Stomach (tissue), 9 donors: ENCODE data around the gene DEFB114. TPM values are rescaled to one million over a fixed set of nuclear protein-coding genes. Genes with fewer than 3 reads are reported as not detected.
"Not testable (repeated sequence)": the region's sequence is repeated elsewhere in the genome, so short reads cannot be mapped to it uniquely, and the experiment has no call there.

Experiments used
- DNase-seq, 2 donors: peaks; one replicate each; pipeline versions ENCODE4 v3.0.0 to v3.0.0-alpha.2; 2013 to 2019
- H3K27ac ChIP-seq, 5 donors: fragments of 200-600 bp in 4 of 5; sonication (generic) in 4 of 5; one replicate each; pipeline ENCODE4 v1.5.1; 2013 to 2019; ENCODE audit warnings: mild to moderate bottlenecking in 1 of 5, moderate library complexity in 1 of 5
- H3K27me3 ChIP-seq, 3 donors: fragments of 200-600 bp; sonication (generic); one replicate each; pipeline ENCODE4 v1.5.1; 2017 to 2019; ENCODE audit warnings: mixed run types in 1 of 3
- H3K36me3 ChIP-seq, 4 donors: fragments of 200-600 bp; sonication (generic); 1 replicate in 3 of 4; 2 replicates in 1 of 4; pipeline ENCODE4 v1.5.1; 2016 to 2019
- H3K4me1 ChIP-seq, 4 donors: fragments of 200-600 bp; sonication (generic); one replicate each; pipeline ENCODE4 v1.5.1; 2016 to 2019
- H3K4me3 ChIP-seq, 4 donors: fragments of 200-600 bp; sonication (generic) in 3 of 4; one replicate each; pipeline ENCODE4 v1.5.1; 2016 to 2019; ENCODE audit warnings: mild to moderate bottlenecking in 1 of 4
- H3K9me3 ChIP-seq, 4 donors: fragments of 200-600 bp; sonication (generic); one replicate each; pipeline ENCODE4 v1.5.1; 2016 to 2019
- EP300 ChIP-seq: sonication (generic); formaldehyde crosslinking; IDR thresholded peaks from one replicate; pipeline ENCODE4 v1.6.1; 2017; ENCODE audit warnings: antibody characterized with exemption
- POLR2A ChIP-seq, 4 donors: fragments of 450-650 bp; IDR thresholded peaks; one replicate each; pipeline ENCODE4 v1.6.1; 2016; ENCODE audit warnings: antibody characterized with exemption in 4 of 4, control low read depth in 2 of 4, mild to moderate bottlenecking in 1 of 4, moderate library complexity in 1 of 4
- POLR2AphosphoS5 ChIP-seq, 3 donors: sonication (generic); formaldehyde crosslinking; IDR thresholded peaks; one replicate each; pipeline ENCODE4 v1.6.1; 2016; ENCODE audit warnings: antibody characterized with exemption in 3 of 3
- WGBS, 5 donors: extraction: QIAGEN DNeasy Blood & Tissue Kit in 3 of 5; methylation state at CpG; one replicate each; pipeline versions ENCODE4 v1.1.5 to v1.1.7; 2013 to 2018; 5-methylcytosine and 5-hydroxymethylcytosine counted together
- intact Hi-C: fragments of 100-400 bp; cut with DNase I; formaldehyde crosslinking; loops from one replicate; pipeline ENCODE4 v1.15.1; 2023; ENCODE audit warnings: low total_unique reads
- polyA plus RNA-seq, 3 donors: library from polyadenylated mRNA; stranded (reverse); fragments of 200-250 nt; gene quantifications; one replicate each; pipeline ENCODE4 v1.2.3, GENCODE V29; 2013
- total RNA-seq, 5 donors: library from RNA; depleted of rRNA; stranded (reverse); fragments of >200 nt; gene quantifications; one replicate each; pipeline versions ENCODE4 v1.1.0 to v1.2.3, GENCODE V29; 2014 to 2016
- TF ChIP-seq, protein P1 (sequence below), 7 experiments: fragments of 450-650 bp in 4 of 7; fragments of 200-600 bp in 3 of 7; sonication (generic) in 3 of 7; IDR thresholded peaks; one replicate each; pipeline ENCODE4 v1.5.1; 2016 to 2019; ENCODE audit warnings: antibody characterized with exemption in 7 of 7, control low read depth in 2 of 7, mild to moderate bottlenecking in 1 of 7
- donor health status: healthy with polysubstance abuse.
- donor health status: Bipolar disorder and iron deficiency.
- donor health status: healthy.

The DEFB114 gene
- total and polyA plus RNA-seq, 8 donors = not detected

DNA sequence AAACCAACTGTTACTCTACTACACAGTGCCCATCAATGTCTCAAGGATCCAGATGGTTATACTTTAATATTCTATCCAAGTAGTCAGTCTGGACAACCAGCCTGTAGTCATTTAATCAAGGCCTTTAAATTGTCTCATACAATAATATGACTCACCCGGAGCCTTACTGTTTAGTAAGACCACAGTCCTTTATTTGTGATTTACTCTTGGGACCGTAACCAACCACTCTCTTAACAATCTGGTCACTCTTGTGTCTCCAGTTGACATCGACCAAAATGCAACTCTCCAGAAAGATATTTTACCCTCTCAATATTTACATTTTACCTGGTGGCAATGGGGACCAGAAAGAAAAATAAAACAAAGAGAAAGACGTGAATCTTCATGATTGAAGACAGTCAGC is 14.9 kb downstream of the DEFB114 start:
- H3K4me3 ChIP-seq = no peak overlapping the region
- H3K9me3 ChIP-seq = peaks cover 0 to 8% (median 0%) of the 10 kb centered on the region in 4 donors
- TF ChIP-seq, protein P1, sequence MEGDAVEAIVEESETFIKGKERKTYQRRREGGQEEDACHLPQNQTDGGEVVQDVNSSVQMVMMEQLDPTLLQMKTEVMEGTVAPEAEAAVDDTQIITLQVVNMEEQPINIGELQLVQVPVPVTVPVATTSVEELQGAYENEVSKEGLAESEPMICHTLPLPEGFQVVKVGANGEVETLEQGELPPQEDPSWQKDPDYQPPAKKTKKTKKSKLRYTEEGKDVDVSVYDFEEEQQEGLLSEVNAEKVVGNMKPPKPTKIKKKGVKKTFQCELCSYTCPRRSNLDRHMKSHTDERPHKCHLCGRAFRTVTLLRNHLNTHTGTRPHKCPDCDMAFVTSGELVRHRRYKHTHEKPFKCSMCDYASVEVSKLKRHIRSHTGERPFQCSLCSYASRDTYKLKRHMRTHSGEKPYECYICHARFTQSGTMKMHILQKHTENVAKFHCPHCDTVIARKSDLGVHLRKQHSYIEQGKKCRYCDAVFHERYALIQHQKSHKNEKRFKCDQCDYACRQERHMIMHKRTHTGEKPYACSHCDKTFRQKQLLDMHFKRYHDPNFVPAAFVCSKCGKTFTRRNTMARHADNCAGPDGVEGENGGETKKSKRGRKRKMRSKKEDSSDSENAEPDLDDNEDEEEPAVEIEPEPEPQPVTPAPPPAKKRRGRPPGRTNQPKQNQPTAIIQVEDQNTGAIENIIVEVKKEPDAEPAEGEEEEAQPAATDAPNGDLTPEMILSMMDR (IDR thresholded peaks at IDR 0.05) = no peak
- TF ChIP-seq POLR2AphosphoS5 (IDR thresholded peaks at IDR 0.05) = no peak
- TF ChIP-seq EP300 = no peak
- TF ChIP-seq POLR2A (IDR thresholded peaks at IDR 0.05) = no peak
- H3K27me3 ChIP-seq = no peaks in the 10 kb centered on the region
- no peak for DNase-seq
- 77 to 87% (median 83%) methylated on average over 4 of the region's 4 CpGs for WGBS, 5 donors
- intact Hi-C loops = no loop called here
- H3K36me3 ChIP-seq = no peaks in the 10 kb centered on the region
- no peaks in the 10 kb centered on the region for H3K4me1 ChIP-seq
- H3K27ac ChIP-seq = no peak overlapping the region

DNA sequence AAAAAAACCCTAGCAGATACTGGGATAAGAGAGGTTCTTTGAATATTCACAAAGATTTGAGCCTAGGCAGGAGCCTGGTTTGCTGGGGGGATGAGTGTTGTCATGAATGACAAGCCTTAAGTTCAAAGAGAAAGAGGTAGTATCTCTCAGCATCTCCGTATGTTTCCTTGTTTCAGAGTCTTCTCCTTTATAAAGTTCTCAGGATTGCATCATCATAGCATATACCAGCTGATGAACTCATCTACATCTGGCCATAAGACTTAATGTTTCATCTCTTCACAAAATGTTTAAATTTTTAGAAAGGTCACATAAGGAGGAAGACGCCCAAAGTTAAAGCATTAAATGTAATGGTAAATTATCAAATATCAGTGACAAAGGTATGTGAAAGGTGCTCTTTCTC is 17.1 kb downstream of the DEFB114 start:
- WGBS, 5 donors = 60 to 86% (median 85%) methylated on average over 2 of the region's 2 CpGs
- DNase-seq = no peak
- intact Hi-C loops = no loop called here
- Histone ChIP-seq H3K36me3 (no peaks in the 10 kb centered on the region), H3K9me3 (peaks cover 0 to 12% (median 0%) of the 10 kb centered on the region in 4 donors), H3K4me3 (no peak overlapping the region), H3K4me1 (no peaks in the 10 kb centered on the region), H3K27ac (no peak overlapping the region), H3K27me3 (no peaks in the 10 kb centered on the region)
- TF ChIP-seq, protein P1 (IDR thresholded peaks at IDR 0.05) = no peak
- TF ChIP-seq POLR2A (IDR thresholded peaks at IDR 0.05) (no peak), POLR2AphosphoS5 (IDR thresholded peaks at IDR 0.05) (no peak), EP300 (no peak)

DNA sequence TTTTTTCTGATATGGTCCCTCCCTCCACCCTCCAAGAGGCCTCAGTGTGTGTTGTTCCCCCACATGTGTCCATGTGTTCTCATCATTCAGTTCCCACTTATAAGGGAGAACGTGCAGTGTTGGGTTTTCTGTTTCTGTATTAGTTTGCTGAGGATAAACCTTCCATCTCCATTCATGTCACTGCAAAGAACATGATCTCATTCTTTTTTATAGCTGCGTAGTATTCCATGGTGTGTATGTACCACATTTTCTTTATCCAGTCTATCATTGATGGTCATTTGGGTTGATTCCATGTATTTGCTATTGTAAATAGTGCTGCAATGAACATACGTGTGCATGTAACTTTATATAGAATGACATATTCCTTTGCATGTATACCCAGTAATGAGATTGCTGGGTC is 19.9 kb downstream of the DEFB114 start:
- intact Hi-C loops, H3K4me1 ChIP-seq, H3K36me3 ChIP-seq, H3K4me3 ChIP-seq, DNase-seq, H3K27ac ChIP-seq, H3K27me3 ChIP-seq: not testable (repeated sequence)
- H3K9me3 ChIP-seq = peaks cover 0 to 12% (median 0%) of the 10 kb centered on the region in 4 donors
- WGBS, 5 donors = 82 to 93% (median 92%) methylated on average over 3 of the region's 3 CpGs

DNA sequence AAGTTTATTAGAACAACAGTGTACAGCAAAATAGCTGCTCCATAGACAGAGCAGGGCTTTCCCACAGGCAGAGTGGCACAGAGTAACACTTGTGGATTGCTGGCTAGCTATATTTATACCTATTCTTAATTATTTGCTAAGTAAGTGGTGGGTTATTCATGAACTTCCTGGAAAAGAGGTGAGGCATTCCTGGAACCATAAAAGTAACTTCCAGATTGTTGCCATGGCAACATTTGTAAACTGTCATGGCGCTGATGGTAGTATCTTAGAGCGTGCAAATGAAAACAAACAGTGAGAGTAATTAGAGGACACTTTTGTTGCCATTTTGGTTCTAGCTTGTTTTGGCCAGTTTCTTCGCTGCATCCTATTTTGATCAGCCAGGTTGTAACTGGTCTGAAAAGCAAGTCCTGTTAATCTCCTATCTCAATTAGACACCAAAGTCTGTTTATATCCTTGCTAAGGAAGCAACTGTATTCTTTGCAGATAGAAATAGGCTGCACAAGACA is 23.9 kb downstream of the DEFB114 start:
- DNase-seq = peak in 1 of 2 donors; percentile 40
- intact Hi-C loops = no loop called here
- Histone ChIP-seq H3K27me3 (no peaks in the 10 kb centered on the region), H3K4me3 (no peak overlapping the region), H3K4me1 (no peaks in the 10 kb centered on the region), H3K36me3 (no peaks in the 10 kb centered on the region), H3K9me3 (peaks cover 0 to 12% (median 0%) of the 10 kb centered on the region in 4 donors), H3K27ac (no peak overlapping the region)
- TF ChIP-seq EP300 (no peak), POLR2A (IDR thresholded peaks at IDR 0.05) (no peak), POLR2AphosphoS5 (IDR thresholded peaks at IDR 0.05) (no peak)
- TF ChIP-seq, protein P1 (IDR thresholded peaks at IDR 0.05) = no peak
- 42 to 57% (median 45%) methylated on average over 3 of the region's 3 CpGs for WGBS, 5 donors

DNA sequence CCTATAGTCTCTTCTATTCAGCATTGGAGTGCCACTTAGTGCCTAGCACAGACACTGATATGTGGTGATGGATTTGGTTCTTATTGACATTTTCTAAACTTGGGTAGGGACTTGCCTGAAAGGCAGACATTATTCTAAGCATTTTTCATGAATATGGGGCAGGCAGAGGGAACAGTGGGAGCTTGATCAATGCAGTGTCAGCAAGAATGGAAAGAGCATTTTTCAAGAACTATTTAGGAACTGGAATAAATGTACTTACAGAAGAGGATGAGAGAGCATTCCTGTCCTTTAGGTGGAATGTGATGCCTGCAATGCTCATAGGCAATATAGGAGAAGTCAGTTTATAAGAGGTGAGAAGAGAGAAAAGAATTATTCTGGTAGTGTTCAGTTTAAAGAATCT is 26.2 kb downstream of the DEFB114 start:
- Histone ChIP-seq H3K4me1 (no peaks in the 10 kb centered on the region), H3K27ac (no peak overlapping the region), H3K4me3 (no peak overlapping the region), H3K27me3 (peaks cover 0 to 5% (median 0%) of the 10 kb centered on the region in 3 donors), H3K36me3 (no peaks in the 10 kb centered on the region), H3K9me3 (no peaks in the 10 kb centered on the region)
- TF ChIP-seq POLR2AphosphoS5 (IDR thresholded peaks at IDR 0.05) (no peak), POLR2A (IDR thresholded peaks at IDR 0.05) (no peak), EP300 (no peak)
- TF ChIP-seq, protein P1 (IDR thresholded peaks at IDR 0.05) = no peak
- intact Hi-C loops = no loop called here
- DNase-seq = no peak
